ENCODE measurements around the gene CCDC66. TPM values are rescaled to one million over a fixed set of nuclear protein-coding genes. Genes with fewer than 3 reads are reported as not detected.
A peak's percentile ranks its signal among the peaks of the same experiment; 100 is the strongest.

CCDC66 gene
- total RNA-seq, 1 experiment from 2014 or later, result 23.0 TPM

DNA sequence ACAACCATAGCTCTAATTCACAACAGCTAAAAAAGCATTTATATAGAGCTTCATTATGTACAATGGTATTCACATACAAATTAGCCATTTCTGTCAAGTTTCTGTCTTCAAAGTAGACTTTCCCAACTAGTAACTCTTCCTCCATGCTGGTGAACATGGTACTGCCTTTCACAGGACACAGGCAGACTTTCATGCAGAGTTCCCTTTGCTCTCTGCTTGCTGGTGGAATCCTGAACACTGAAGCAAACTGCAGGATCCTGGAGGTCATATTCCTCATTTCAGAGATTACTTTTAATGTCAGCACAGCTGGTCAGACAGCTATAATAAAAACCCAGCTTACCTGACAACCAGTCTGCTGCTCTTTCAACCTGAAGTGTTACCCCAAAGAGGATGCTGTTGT, 72.5 kb downstream of the CCDC66 start:
- Mint-ChIP-seq H3K27ac (peak overlapping the region; percentile 25; the same call in 1 of the 2 replicates), H3K4me3 (no peak overlapping the region), H3K27me3 (ENCODE audit: low read depth) (no peaks in the 10 kb centered on the region), H3K36me3 (peaks cover 36% of the 10 kb centered on the region), H3K9me3 (no peaks in the 10 kb centered on the region), H3K4me1 (no peaks in the 10 kb centered on the region)
- POLR2A ChIA-PET, result interaction anchor here (0.7 kb wide), 1 partner anchor 299 kb away, joined by 5 read pairs; no protein-coding TSS in a partner anchor
- CTCF ChIA-PET, result no interaction called here
- DNase-seq (ENCODE audit: low spot score) (no peak), ATAC-seq (no peak)
- TF ChIP-seq, protein P1, sequence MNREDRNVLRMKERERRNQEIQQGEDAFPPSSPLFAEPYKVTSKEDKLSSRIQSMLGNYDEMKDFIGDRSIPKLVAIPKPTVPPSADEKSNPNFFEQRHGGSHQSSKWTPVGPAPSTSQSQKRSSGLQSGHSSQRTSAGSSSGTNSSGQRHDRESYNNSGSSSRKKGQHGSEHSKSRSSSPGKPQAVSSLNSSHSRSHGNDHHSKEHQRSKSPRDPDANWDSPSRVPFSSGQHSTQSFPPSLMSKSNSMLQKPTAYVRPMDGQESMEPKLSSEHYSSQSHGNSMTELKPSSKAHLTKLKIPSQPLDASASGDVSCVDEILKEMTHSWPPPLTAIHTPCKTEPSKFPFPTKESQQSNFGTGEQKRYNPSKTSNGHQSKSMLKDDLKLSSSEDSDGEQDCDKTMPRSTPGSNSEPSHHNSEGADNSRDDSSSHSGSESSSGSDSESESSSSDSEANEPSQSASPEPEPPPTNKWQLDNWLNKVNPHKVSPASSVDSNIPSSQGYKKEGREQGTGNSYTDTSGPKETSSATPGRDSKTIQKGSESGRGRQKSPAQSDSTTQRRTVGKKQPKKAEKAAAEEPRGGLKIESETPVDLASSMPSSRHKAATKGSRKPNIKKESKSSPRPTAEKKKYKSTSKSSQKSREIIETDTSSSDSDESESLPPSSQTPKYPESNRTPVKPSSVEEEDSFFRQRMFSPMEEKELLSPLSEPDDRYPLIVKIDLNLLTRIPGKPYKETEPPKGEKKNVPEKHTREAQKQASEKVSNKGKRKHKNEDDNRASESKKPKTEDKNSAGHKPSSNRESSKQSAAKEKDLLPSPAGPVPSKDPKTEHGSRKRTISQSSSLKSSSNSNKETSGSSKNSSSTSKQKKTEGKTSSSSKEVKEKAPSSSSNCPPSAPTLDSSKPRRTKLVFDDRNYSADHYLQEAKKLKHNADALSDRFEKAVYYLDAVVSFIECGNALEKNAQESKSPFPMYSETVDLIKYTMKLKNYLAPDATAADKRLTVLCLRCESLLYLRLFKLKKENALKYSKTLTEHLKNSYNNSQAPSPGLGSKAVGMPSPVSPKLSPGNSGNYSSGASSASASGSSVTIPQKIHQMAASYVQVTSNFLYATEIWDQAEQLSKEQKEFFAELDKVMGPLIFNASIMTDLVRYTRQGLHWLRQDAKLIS (CRISPR knock-in tag; IDR thresholded peaks at IDR 0.05; ENCODE audit: borderline replicate concordance), result no peak
- TF ChIP-seq, protein P2, sequence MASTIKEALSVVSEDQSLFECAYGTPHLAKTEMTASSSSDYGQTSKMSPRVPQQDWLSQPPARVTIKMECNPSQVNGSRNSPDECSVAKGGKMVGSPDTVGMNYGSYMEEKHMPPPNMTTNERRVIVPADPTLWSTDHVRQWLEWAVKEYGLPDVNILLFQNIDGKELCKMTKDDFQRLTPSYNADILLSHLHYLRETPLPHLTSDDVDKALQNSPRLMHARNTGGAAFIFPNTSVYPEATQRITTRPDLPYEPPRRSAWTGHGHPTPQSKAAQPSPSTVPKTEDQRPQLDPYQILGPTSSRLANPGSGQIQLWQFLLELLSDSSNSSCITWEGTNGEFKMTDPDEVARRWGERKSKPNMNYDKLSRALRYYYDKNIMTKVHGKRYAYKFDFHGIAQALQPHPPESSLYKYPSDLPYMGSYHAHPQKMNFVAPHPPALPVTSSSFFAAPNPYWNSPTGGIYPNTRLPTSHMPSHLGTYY (CRISPR knock-in tag; IDR thresholded peaks at IDR 0.05), result no peak
- TF ChIP-seq ZNF263 (CRISPR knock-in tag; IDR thresholded peaks at IDR 0.05; ENCODE audit: low read depth) (no peak), JAZF1 (CRISPR knock-in tag; IDR thresholded peaks at IDR 0.05) (no peak)
- TF ChIP-seq, protein P3, sequence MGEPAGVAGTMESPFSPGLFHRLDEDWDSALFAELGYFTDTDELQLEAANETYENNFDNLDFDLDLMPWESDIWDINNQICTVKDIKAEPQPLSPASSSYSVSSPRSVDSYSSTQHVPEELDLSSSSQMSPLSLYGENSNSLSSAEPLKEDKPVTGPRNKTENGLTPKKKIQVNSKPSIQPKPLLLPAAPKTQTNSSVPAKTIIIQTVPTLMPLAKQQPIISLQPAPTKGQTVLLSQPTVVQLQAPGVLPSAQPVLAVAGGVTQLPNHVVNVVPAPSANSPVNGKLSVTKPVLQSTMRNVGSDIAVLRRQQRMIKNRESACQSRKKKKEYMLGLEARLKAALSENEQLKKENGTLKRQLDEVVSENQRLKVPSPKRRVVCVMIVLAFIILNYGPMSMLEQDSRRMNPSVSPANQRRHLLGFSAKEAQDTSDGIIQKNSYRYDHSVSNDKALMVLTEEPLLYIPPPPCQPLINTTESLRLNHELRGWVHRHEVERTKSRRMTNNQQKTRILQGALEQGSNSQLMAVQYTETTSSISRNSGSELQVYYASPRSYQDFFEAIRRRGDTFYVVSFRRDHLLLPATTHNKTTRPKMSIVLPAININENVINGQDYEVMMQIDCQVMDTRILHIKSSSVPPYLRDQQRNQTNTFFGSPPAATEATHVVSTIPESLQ (CRISPR knock-in tag; IDR thresholded peaks at IDR 0.05), result no peak
- TF ChIP-seq, protein P4, sequence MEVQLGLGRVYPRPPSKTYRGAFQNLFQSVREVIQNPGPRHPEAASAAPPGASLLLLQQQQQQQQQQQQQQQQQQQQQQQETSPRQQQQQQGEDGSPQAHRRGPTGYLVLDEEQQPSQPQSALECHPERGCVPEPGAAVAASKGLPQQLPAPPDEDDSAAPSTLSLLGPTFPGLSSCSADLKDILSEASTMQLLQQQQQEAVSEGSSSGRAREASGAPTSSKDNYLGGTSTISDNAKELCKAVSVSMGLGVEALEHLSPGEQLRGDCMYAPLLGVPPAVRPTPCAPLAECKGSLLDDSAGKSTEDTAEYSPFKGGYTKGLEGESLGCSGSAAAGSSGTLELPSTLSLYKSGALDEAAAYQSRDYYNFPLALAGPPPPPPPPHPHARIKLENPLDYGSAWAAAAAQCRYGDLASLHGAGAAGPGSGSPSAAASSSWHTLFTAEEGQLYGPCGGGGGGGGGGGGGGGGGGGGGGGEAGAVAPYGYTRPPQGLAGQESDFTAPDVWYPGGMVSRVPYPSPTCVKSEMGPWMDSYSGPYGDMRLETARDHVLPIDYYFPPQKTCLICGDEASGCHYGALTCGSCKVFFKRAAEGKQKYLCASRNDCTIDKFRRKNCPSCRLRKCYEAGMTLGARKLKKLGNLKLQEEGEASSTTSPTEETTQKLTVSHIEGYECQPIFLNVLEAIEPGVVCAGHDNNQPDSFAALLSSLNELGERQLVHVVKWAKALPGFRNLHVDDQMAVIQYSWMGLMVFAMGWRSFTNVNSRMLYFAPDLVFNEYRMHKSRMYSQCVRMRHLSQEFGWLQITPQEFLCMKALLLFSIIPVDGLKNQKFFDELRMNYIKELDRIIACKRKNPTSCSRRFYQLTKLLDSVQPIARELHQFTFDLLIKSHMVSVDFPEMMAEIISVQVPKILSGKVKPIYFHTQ (CRISPR knock-in tag; IDR thresholded peaks at IDR 0.05), result no peak

DNA sequence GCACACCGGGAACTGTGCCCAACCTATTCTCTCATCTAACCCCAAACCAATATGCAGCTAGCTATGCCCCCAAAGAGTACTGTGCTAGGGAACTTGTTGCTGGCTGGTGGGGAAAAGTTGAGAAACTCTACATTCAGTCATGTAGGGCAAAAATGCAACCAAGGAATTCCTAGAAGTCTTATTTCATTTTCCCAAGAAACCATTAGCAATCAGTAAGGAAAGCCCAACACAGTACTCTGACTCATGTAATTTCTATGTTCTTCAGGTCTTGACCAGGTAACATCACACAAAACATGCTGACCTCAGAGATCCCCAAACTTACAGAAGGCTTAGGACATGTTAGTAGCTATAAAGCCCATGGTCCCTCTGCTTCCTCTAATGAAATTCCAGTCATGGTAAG, 74.0 kb downstream of the CCDC66 start:
- H3K9me3 Mint-ChIP-seq, result no peaks in the 10 kb centered on the region
- POLR2A ChIA-PET, result no interaction called here
- no peak overlapping the region for H3K4me3 Mint-ChIP-seq
- CTCF ChIA-PET, result no interaction called here
- peaks cover 36% of the 10 kb centered on the region for H3K36me3 Mint-ChIP-seq
- no peaks in the 10 kb centered on the region for H3K27me3 Mint-ChIP-seq (ENCODE audit: low read depth)
- DNase-seq (ENCODE audit: low spot score), result no peak
- no peak for ATAC-seq
- TF ChIP-seq ATF1 (CRISPR knock-in tag; IDR thresholded peaks at IDR 0.05), result no peak
- no peak for TF ChIP-seq TCF7 (CRISPR knock-in tag; IDR thresholded peaks at IDR 0.05; ENCODE audit: low read depth)
- no peak for TF ChIP-seq CREB1 (CRISPR knock-in tag; IDR thresholded peaks at IDR 0.05)
- TF ChIP-seq ZNF121 (CRISPR knock-in tag; IDR thresholded peaks at IDR 0.05), result no peak
- no peak for TF ChIP-seq RELA (CRISPR knock-in tag; IDR thresholded peaks at IDR 0.05; ENCODE audit: borderline replicate concordance)
- TF ChIP-seq IRF2 (CRISPR knock-in tag; IDR thresholded peaks at IDR 0.05; ENCODE audit: borderline replicate concordance, low read depth), result no peak
- TF ChIP-seq NFE2L1 (CRISPR knock-in tag; IDR thresholded peaks at IDR 0.05), result no peak
- no peak for TF ChIP-seq TEAD4 (CRISPR knock-in tag; IDR thresholded peaks at IDR 0.05)
- TF ChIP-seq ZNF138 (CRISPR knock-in tag; conservative IDR thresholded peaks at IDR 0.05), result no peak
- TF ChIP-seq KAT7 (CRISPR knock-in tag; IDR thresholded peaks at IDR 0.05; ENCODE audit: borderline replicate concordance), result no peak
- H3K4me1 Mint-ChIP-seq, result no peaks in the 10 kb centered on the region
- H3K27ac Mint-ChIP-seq, result no peak overlapping the region

Data from WTC11 (cell line).